Measurements from ENCODE around the gene FBXO44.
A peak's percentile ranks its signal among the peaks of the same experiment; 100 is the strongest.

Gene FBXO44

DNA sequence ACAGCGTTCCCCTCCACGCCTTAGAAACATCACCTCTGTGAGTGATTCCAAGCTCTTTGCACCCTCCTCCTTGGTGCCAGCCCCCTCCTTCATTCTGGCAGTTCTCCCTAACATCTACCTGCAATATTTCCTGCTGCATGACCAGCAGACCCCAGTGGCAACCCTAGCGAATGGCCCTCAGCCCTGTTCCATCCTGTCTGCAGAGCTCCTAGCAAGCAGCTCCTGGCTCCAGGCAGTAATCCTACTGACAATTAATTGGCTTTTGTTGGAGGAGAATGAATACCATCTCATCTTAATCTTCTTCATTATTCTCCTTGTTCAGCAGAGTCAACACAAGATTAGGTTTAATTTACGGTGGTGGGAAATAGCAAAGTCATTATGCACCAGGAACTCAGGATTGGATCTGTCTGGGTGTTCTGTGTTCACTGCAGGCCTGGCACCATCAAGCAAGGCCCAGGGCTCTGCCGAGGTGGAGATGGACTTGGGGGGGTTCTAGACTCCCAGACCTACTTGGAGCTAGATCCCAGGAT is 12.8 kb upstream of the FBXO44 start:
- no peak for TF ChIP-seq YY1 (IDR thresholded peaks at IDR 0.05; ENCODE audit: low read depth)
- no peak for TF ChIP-seq TCF12 (IDR thresholded peaks at IDR 0.05; ENCODE audit: low read depth)
- TF ChIP-seq NFIC (IDR thresholded peaks at IDR 0.05) = no peak
- no peak for TF ChIP-seq ZBTB7A (IDR thresholded peaks at IDR 0.05; ENCODE audit: low read depth)
- no peak for TF ChIP-seq TAF1 (IDR thresholded peaks at IDR 0.05; ENCODE audit: low read depth)
- TF ChIP-seq EP300 (IDR thresholded peaks at IDR 0.05; ENCODE audit: borderline replicate concordance) = no peak
- TF ChIP-seq, protein P1, sequence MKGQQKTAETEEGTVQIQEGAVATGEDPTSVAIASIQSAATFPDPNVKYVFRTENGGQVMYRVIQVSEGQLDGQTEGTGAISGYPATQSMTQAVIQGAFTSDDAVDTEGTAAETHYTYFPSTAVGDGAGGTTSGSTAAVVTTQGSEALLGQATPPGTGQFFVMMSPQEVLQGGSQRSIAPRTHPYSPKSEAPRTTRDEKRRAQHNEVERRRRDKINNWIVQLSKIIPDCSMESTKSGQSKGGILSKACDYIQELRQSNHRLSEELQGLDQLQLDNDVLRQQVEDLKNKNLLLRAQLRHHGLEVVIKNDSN (IDR thresholded peaks at IDR 0.05) = no peak
- TF ChIP-seq FOXM1 (IDR thresholded peaks at IDR 0.05; ENCODE audit: borderline replicate concordance, low read depth) = no peak
- TF ChIP-seq, protein P2, sequence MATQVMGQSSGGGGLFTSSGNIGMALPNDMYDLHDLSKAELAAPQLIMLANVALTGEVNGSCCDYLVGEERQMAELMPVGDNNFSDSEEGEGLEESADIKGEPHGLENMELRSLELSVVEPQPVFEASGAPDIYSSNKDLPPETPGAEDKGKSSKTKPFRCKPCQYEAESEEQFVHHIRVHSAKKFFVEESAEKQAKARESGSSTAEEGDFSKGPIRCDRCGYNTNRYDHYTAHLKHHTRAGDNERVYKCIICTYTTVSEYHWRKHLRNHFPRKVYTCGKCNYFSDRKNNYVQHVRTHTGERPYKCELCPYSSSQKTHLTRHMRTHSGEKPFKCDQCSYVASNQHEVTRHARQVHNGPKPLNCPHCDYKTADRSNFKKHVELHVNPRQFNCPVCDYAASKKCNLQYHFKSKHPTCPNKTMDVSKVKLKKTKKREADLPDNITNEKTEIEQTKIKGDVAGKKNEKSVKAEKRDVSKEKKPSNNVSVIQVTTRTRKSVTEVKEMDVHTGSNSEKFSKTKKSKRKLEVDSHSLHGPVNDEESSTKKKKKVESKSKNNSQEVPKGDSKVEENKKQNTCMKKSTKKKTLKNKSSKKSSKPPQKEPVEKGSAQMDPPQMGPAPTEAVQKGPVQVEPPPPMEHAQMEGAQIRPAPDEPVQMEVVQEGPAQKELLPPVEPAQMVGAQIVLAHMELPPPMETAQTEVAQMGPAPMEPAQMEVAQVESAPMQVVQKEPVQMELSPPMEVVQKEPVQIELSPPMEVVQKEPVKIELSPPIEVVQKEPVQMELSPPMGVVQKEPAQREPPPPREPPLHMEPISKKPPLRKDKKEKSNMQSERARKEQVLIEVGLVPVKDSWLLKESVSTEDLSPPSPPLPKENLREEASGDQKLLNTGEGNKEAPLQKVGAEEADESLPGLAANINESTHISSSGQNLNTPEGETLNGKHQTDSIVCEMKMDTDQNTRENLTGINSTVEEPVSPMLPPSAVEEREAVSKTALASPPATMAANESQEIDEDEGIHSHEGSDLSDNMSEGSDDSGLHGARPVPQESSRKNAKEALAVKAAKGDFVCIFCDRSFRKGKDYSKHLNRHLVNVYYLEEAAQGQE (IDR thresholded peaks at IDR 0.05; ENCODE audit: low read depth) = no peak
- no peak for TF ChIP-seq CEBPB (IDR thresholded peaks at IDR 0.05)
- no peak for TF ChIP-seq CREB1 (IDR thresholded peaks at IDR 0.05; ENCODE audit: low read depth)
- no peak for TF ChIP-seq EGR1 (IDR thresholded peaks at IDR 0.05)
- TF ChIP-seq, protein P3, sequence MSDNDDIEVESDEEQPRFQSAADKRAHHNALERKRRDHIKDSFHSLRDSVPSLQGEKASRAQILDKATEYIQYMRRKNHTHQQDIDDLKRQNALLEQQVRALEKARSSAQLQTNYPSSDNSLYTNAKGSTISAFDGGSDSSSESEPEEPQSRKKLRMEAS (IDR thresholded peaks at IDR 0.05) = no peak
- TF ChIP-seq RAD21 (IDR thresholded peaks at IDR 0.05; ENCODE audit: low read depth) = no peak
- TF ChIP-seq TEAD4 (IDR thresholded peaks at IDR 0.05) = no peak

DNA sequence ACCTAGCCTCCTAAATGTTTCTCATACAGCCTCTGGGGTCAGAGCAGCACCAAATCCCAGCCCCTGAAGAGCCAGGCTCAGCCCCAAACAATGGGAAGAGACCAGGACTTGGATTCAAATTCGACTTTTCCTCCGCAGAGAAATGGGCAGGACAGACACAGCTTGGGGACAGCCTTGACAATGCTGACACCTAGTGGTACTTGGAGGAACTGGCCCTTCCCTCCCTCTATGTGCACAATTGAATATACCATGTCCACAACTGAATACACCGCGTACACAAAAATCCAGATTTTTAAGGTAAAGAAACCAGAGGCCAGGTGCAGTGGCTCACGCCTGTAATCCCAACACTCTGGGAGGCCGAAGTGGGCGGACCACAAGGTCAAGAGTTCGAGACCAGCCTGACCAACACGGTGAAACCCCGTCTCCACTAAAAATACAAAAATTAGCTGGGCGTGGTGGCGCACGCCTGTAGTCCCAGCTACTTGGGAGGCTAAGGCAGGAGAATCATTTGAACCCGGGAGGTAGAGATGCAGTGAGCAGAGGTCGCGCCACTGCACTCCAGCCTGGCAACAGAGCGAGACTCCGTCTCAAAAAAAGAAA is 12.2 kb upstream of the FBXO44 start:
- peak; percentile 99 for TF ChIP-seq RAD21 (IDR thresholded peaks at IDR 0.05; ENCODE audit: low read depth)

DNA sequence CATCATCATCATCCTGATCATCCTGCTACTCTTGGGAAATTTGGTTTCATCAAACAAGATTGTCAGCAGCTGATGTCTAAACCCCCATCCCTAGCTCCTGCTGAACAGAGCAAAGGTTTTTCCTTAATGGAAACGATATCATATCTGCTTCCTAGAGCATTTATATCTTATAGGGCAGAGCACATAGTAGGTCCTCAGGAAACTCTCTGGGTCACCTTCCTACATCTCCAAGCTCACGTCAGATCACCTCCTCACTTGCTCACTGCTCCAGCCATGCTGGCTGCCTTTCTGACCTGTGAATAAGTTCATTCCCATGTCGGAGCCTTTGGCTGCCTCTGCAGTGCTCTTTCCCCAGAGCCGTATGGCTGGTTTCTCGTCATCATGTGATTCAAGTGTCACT is 10.9 kb upstream of the FBXO44 start:
- TF ChIP-seq TEAD4 (IDR thresholded peaks at IDR 0.05) (no peak), RAD21 (IDR thresholded peaks at IDR 0.05; ENCODE audit: low read depth) (no peak), ZBTB7A (IDR thresholded peaks at IDR 0.05; ENCODE audit: low read depth) (no peak), EGR1 (IDR thresholded peaks at IDR 0.05) (no peak), CREB1 (IDR thresholded peaks at IDR 0.05; ENCODE audit: low read depth) (no peak), EP300 (IDR thresholded peaks at IDR 0.05; ENCODE audit: borderline replicate concordance) (no peak), NFIC (IDR thresholded peaks at IDR 0.05) (no peak), YY1 (IDR thresholded peaks at IDR 0.05; ENCODE audit: low read depth) (no peak), FOXM1 (IDR thresholded peaks at IDR 0.05; ENCODE audit: borderline replicate concordance, low read depth) (no peak), CEBPB (IDR thresholded peaks at IDR 0.05) (no peak), TCF12 (IDR thresholded peaks at IDR 0.05; ENCODE audit: low read depth) (no peak), TAF1 (IDR thresholded peaks at IDR 0.05; ENCODE audit: low read depth) (no peak)
- TF ChIP-seq, protein P1 (IDR thresholded peaks at IDR 0.05) = no peak
- TF ChIP-seq, protein P3 (IDR thresholded peaks at IDR 0.05) = no peak
- TF ChIP-seq, protein P2 (IDR thresholded peaks at IDR 0.05; ENCODE audit: low read depth) = no peak

DNA sequence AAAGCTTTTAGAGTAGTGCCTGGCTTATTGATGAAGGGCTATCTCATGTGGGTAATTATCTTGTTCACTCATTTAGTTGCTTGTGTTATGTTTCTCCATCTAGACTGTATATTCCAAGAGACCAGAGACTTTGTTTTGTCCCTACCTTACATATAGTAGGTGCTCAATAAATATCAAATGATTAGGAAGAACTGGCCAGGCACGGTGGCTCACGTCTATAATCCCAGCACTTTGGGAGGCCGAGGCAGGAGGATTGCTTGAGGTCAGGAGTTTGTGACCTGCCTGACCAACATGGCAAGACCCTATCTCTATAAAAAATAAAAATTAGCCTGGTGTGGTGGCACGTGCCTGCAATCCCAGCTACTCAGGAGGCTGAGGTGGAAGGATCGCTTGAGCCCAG is 9.4 kb upstream of the FBXO44 start:
- TF ChIP-seq FOXM1 (IDR thresholded peaks at IDR 0.05; ENCODE audit: borderline replicate concordance, low read depth) (no peak), CEBPB (IDR thresholded peaks at IDR 0.05) (no peak), RAD21 (IDR thresholded peaks at IDR 0.05; ENCODE audit: low read depth) (no peak), ZBTB7A (IDR thresholded peaks at IDR 0.05; ENCODE audit: low read depth) (no peak), TEAD4 (IDR thresholded peaks at IDR 0.05) (no peak), CREB1 (IDR thresholded peaks at IDR 0.05; ENCODE audit: low read depth) (no peak), EGR1 (IDR thresholded peaks at IDR 0.05) (no peak), TAF1 (IDR thresholded peaks at IDR 0.05; ENCODE audit: low read depth) (no peak), EP300 (IDR thresholded peaks at IDR 0.05; ENCODE audit: borderline replicate concordance) (no peak), NFIC (IDR thresholded peaks at IDR 0.05) (no peak), YY1 (IDR thresholded peaks at IDR 0.05; ENCODE audit: low read depth) (no peak), TCF12 (IDR thresholded peaks at IDR 0.05; ENCODE audit: low read depth) (no peak)
- TF ChIP-seq, protein P2 (IDR thresholded peaks at IDR 0.05; ENCODE audit: low read depth) = no peak
- TF ChIP-seq, protein P1 (IDR thresholded peaks at IDR 0.05) = no peak
- TF ChIP-seq, protein P3 (IDR thresholded peaks at IDR 0.05) = no peak
